Right lobe of liver (tissue), 6 donors: ENCODE measurements around the gene GABRA6. TPM values are rescaled to one million over a fixed set of nuclear protein-coding genes. Genes with fewer than 3 reads are reported as not detected.
"Not testable (repeated sequence)": the region's sequence is repeated elsewhere in the genome, so short reads cannot be mapped to it uniquely, and the experiment has no call there.

Source experiments
- ATAC-seq, 4 donors: fragments of 200-7000 bp; cut with Tn5 transposase; one replicate each; pipeline ENCODE4 v1.9.1; 2020; ENCODE audit warnings: mild to moderate bottlenecking in 4 of 4, moderate library complexity in 4 of 4
- DNase-seq, 3 donors: peaks; one replicate each; pipeline ENCODE4 v3.0.0-alpha.2; 2020
- H3K27ac ChIP-seq, 3 donors: fragments of 200-600 bp; one replicate each; pipeline ENCODE4 v1.8.0; 2022
- H3K27me3 ChIP-seq, 2 donors: fragments of 200-600 bp; one replicate each; pipeline ENCODE4 v1.8.0; 2022
- H3K36me3 ChIP-seq, 4 donors: fragments of 200-600 bp; sonication (generic) in 1 of 4; one replicate each; pipeline versions ENCODE4 v1.5.1 to v1.8.0; 2017 to 2022; ENCODE audit warnings: control low read depth in 1 of 4
- H3K4me1 ChIP-seq, 4 donors: fragments of 200-600 bp; sonication (generic) in 1 of 4; one replicate each; pipeline versions ENCODE4 v1.5.1 to v1.8.0; 2017 to 2022; ENCODE audit warnings: control low read depth in 1 of 4
- H3K4me3 ChIP-seq, 3 donors: fragments of 200-600 bp; one replicate each; pipeline ENCODE4 v1.8.0; 2022
- H3K9me3 ChIP-seq, 4 donors: fragments of 200-600 bp; sonication (generic) in 1 of 4; one replicate each; pipeline versions ENCODE4 v1.5.1 to v1.8.0; 2017 to 2022; ENCODE audit warnings: control low read depth in 1 of 4
- POLR2A ChIP-seq: fragments of 450-650 bp; IDR thresholded peaks from one replicate; pipeline ENCODE4 v1.6.1; 2017; ENCODE audit warnings: antibody characterized with exemption, mild to moderate bottlenecking
- WGBS: methylation state at CpG from one replicate; pipeline ENCODE4 v1.1.6; 2018; ENCODE audit warnings: low coverage, low lambda C conversion rate; ENCODE audit not compliant: insufficient coverage; ENCODE audit errors: missing lambda C conversion rate; 5-methylcytosine and 5-hydroxymethylcytosine counted together
- intact Hi-C, 2 donors: fragments of 100-400 bp; cut with DNase I; formaldehyde crosslinking; loops; one replicate each; pipeline versions ENCODE4 v1.11.2 to v1.14.1; 2022
- long read RNA-seq: library from polyadenylated mRNA; unstranded; transcript quantifications from one replicate; pipeline ENCODE4 v2.0.0, GENCODE V29; 2019
- total RNA-seq, 6 experiments: library from RNA; depleted of rRNA in 2 of 6; stranded (reverse); fragments of >200 nt in 2 of 6; fragmentation: NEBNext Ultra II Directional in 3 of 6; extraction: Animal tissue kit (Norgen Biotek cat#: 25700) in 3 of 6; gene quantifications; one replicate each; pipeline versions ENCODE4 v1.1.0 to v1.2.4, GENCODE V29; 2016 to 2023
- TF ChIP-seq, protein P1 (sequence below), 4 donors: fragments of 200-600 bp in 3 of 4; fragments of 450-650 bp in 1 of 4; IDR thresholded peaks; one replicate each; pipeline versions ENCODE4 v1.5.1 to v1.8.0; 2016 to 2022; ENCODE audit warnings: antibody characterized with exemption in 4 of 4, mild to moderate bottlenecking in 2 of 4
- donor health status: DM: no; HTN: yes; CAD: no.
- donor health status: DM: no; HTN: no; CAD: no.
- donor health status: DM: no; HTN: no; CAD: no.
- donor health status: DM: no; HTN: yes; CAD: no.
- donor health status: DM: no; HTN: yes; CAD: no.

The GABRA6 gene
- not detected for total RNA-seq
- long read RNA-seq = 0 reads

DNA sequence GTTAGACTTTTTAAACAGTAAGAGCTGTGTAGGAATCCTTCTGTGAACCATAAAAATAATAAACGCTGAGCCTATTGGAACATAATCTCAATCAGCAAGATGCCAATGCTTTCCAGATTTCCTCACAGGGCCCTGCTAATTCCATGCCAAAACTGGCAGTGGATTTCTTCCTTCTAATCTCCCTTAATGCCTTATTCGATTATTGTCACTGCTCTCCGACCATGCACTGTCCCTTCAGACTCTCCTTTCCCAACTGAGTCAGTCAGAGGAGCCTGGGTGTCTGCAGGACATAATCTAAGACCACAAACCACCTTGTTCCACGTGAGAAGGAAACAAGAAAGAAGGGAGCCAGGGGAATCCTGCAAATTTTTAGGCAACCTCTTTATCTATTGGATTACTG, at the start of gene GABRA6:
Gene GABRA6, plus strand, starts transcription at position 261 of the 400 bp plus-strand sequence. CDS start 269 bp downstream, outside the sequence.
- Histone ChIP-seq H3K27me3 (no peaks in the 10 kb centered on the region), H3K36me3 (no peaks in the 10 kb centered on the region), H3K4me3 (no peak within 1 kb of the TSS), H3K27ac (no peak within 1 kb of the TSS), H3K4me1 (no peaks in the 10 kb centered on the region), H3K9me3 (no peaks in the 10 kb centered on the region)
- TF ChIP-seq, protein P1, sequence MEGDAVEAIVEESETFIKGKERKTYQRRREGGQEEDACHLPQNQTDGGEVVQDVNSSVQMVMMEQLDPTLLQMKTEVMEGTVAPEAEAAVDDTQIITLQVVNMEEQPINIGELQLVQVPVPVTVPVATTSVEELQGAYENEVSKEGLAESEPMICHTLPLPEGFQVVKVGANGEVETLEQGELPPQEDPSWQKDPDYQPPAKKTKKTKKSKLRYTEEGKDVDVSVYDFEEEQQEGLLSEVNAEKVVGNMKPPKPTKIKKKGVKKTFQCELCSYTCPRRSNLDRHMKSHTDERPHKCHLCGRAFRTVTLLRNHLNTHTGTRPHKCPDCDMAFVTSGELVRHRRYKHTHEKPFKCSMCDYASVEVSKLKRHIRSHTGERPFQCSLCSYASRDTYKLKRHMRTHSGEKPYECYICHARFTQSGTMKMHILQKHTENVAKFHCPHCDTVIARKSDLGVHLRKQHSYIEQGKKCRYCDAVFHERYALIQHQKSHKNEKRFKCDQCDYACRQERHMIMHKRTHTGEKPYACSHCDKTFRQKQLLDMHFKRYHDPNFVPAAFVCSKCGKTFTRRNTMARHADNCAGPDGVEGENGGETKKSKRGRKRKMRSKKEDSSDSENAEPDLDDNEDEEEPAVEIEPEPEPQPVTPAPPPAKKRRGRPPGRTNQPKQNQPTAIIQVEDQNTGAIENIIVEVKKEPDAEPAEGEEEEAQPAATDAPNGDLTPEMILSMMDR (IDR thresholded peaks at IDR 0.05) = no peak
- no peak for TF ChIP-seq POLR2A
- WGBS = 33% methylated on average over 4 of the region's 4 CpGs
- ATAC-seq (no peak), DNase-seq (no peak)
- intact Hi-C loops = no loop called here

DNA sequence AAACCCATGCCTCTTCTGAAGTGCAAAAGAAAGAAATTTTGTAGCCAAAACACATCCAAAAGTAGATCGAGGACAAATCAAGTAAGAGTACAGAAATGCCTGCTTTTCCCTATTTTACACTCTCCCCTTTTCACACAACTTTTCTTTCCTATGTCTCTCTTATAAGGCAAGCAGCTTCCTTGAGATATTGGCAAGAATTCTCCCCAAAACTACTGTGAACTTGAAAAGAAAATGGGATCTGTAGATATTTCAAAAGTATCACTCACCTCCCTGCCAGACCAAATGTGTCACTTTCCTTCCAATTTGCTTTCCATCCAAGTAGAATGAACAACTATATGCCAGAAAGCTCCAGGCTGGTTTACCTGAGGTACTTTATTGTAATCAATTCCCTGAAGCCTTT, 47.9 kb upstream of the GABRA6 start:
- DNase-seq (no peak), ATAC-seq (no peak)
- no peak for TF ChIP-seq POLR2A
- TF ChIP-seq, protein P1 (IDR thresholded peaks at IDR 0.05) = no peak
- Histone ChIP-seq H3K27me3 (no peaks in the 10 kb centered on the region), H3K9me3 (no peaks in the 10 kb centered on the region), H3K4me3 (no peak overlapping the region), H3K36me3 (no peaks in the 10 kb centered on the region), H3K4me1 (no peaks in the 10 kb centered on the region), H3K27ac (no peak overlapping the region)
- 38% methylated on average over 1 of the region's 1 CpG for WGBS
- intact Hi-C loops = no loop called here

DNA sequence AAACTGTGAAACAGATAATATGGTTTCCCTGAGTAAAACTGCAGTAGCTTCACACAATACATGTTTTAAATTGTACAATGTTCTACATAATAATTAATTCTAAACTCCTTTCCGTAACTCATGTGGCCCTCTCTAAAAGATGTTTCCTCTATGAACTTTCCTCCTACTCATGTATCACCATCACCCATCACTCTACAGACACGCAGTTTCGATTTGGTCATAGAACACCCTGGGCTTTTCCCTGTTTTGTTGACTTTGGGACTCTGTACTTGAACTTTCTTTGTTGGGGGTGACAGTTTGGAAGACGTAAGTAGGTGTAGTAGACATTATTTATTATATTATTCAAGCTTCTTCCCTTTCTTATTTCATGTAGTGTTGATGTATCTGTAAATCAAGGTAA, 44.1 kb upstream of the GABRA6 start:
- Histone ChIP-seq H3K27me3 (no peaks in the 10 kb centered on the region), H3K4me3 (no peak overlapping the region), H3K9me3 (no peaks in the 10 kb centered on the region), H3K36me3 (no peaks in the 10 kb centered on the region), H3K27ac (no peak overlapping the region), H3K4me1 (no peaks in the 10 kb centered on the region)
- DNase-seq (no peak), ATAC-seq (no peak)
- intact Hi-C loops = no loop called here
- TF ChIP-seq, protein P1 (IDR thresholded peaks at IDR 0.05) = no peak
- no peak for TF ChIP-seq POLR2A
- 48% methylated on average over 4 of the region's 4 CpGs for WGBS

DNA sequence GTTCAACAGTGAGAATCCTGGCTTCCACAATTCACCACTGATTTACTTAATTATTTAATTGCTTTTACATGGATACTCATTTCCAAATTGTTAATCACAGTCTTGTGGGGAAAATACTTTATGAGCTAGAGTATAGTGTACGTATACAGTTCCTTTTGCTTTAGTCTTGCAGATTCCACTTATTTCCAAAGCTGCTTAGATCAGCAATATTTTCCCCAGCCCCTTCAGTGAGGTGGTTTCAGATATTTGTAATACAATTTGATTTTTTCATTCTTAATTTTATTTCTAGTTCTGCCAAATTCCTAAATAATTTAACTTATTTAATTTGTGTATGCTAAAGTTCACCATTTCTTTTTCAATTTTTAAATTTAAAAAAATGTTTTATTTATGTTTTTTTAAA, 40.3 kb upstream of the GABRA6 start:
- no peak for DNase-seq
- Histone ChIP-seq H3K27me3 (no peaks in the 10 kb centered on the region), H3K9me3 (no peaks in the 10 kb centered on the region), H3K4me3 (no peak overlapping the region), H3K27ac (no peak overlapping the region), H3K4me1 (no peaks in the 10 kb centered on the region), H3K36me3 (no peaks in the 10 kb centered on the region)
- 40% methylated on average over 1 of the region's 1 CpG for WGBS
- TF ChIP-seq POLR2A = no peak
- TF ChIP-seq, protein P1 (IDR thresholded peaks at IDR 0.05) = no peak
- intact Hi-C loops = no loop called here
- ATAC-seq = no peak

DNA sequence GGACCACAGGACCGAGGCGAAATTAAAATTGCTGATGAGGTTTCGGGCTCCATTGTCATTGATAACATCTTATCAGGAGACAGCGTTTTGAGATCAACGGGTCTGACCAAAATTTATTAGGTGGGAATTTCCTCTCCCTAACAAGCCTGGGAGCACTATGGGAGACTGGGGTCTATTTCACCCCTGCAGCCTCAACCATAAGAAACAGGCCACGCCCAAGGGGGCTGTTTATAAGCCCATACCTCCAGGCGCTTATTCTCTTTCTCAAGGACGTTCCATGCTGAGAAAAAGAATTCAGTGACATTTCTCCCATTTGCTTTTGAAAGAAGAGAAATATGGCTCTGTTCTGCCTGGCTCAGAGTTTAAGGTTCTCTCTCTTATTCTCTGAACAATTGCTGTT, 33.6 kb upstream of the GABRA6 start:
- intact Hi-C loops = not testable (repeated sequence)

More for the DNA sequence above, 33.6 kb upstream of the GABRA6 start:
- ATAC-seq, H3K27ac ChIP-seq, H3K4me3 ChIP-seq, H3K9me3 ChIP-seq, H3K4me1 ChIP-seq, H3K36me3 ChIP-seq, H3K27me3 ChIP-seq, DNase-seq: not testable (repeated sequence)
- 55% methylated on average over 8 of the region's 8 CpGs for WGBS
